IgD-negative memory B cell (primary cell): Measurements from ENCODE around the gene XCL1. TPM values are rescaled to one million over a fixed set of nuclear protein-coding genes. Genes with fewer than 3 reads are reported as not detected.

Source experiments
- H3K27ac Mint-ChIP-seq, 3 donors: one replicate each; pipeline ENCODE4 v1.8.0; 2020 to 2022; ENCODE audit warnings: mild to moderate bottlenecking in 3 of 3, mixed read lengths in 3 of 3, moderate library complexity in 1 of 3
- H3K27me3 Mint-ChIP-seq: one replicate; pipeline ENCODE4 v1.8.0; 2021; ENCODE audit warnings: mixed read lengths
- H3K36me3 Mint-ChIP-seq: one replicate; pipeline ENCODE4 v1.8.0; 2020; ENCODE audit warnings: mild to moderate bottlenecking, mixed read lengths
- H3K4me1 Mint-ChIP-seq, 3 donors: one replicate each; pipeline ENCODE4 v1.8.0; 2020 to 2022; ENCODE audit warnings: mixed read lengths in 3 of 3, mild to moderate bottlenecking in 1 of 3
- H3K4me3 Mint-ChIP-seq, 4 donors: one replicate each; pipeline ENCODE4 v1.8.0; 2020 to 2022; ENCODE audit warnings: mild to moderate bottlenecking in 4 of 4, mixed read lengths in 4 of 4, moderate library complexity in 3 of 4
- H3K9me3 Mint-ChIP-seq, 3 donors: one replicate each; pipeline ENCODE4 v1.8.0; 2020 to 2021; ENCODE audit warnings: mixed read lengths in 3 of 3, mild to moderate bottlenecking in 1 of 3
- polyA plus RNA-seq: library from polyadenylated mRNA; unstranded; fragments of 300-500 nt; fragmentation: Illumina TruSeq; gene quantifications from one replicate; pipeline ENCODE4 v1.2.3, GENCODE V29; 2021

Gene XCL1
- polyA plus RNA-seq, 1 donor from 2014 or later: 0.43 TPM

DNA sequence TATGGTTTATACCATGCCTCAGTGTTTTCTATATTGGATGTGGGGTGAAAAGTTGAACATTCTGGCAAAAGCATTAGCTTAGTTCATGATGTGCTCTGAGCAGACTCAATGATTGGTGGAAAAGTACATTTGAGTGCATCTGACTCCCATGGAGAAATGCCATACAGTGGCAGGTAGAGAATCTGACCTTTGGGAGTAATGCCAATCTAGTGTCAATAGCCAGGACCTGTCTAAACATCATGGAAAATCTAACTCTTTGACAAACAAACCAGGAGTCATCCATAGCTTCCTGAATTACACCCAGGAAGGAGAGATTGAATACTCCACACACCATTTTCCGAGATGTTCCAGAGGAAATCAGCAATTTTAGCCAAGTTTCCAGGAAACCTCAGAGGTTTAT is 51.0 kb downstream of the XCL1 start:
- Mint-ChIP-seq H3K4me3 (no peak overlapping the region), H3K36me3 (no peaks in the 10 kb centered on the region), H3K4me1 (no peaks in the 10 kb centered on the region), H3K27me3 (peaks cover 5% of the 10 kb centered on the region), H3K27ac (no peak overlapping the region), H3K9me3 (peaks cover 0 to 2% (median 0%) of the 10 kb centered on the region in 3 donors)

- no peak overlapping the region for H3K27ac Mint-ChIP-seq
- H3K4me3 Mint-ChIP-seq: no peak overlapping the region
- peaks cover 3% of the 10 kb centered on the region for H3K27me3 Mint-ChIP-seq
- H3K9me3 Mint-ChIP-seq: peaks cover 0 to 2% (median 0%) of the 10 kb centered on the region in 3 donors
- H3K4me1 Mint-ChIP-seq: no peaks in the 10 kb centered on the region
- no peaks in the 10 kb centered on the region for H3K36me3 Mint-ChIP-seq
Observed at GRCh38 chr1:168628807-168629206, 52.4 kb downstream of the XCL1 start.

- Mint-ChIP-seq H3K4me1 (no peaks in the 10 kb centered on the region), H3K36me3 (peaks cover under 1% of the 10 kb centered on the region), H3K27ac (no peak overlapping the region), H3K4me3 (no peak overlapping the region), H3K27me3 (peaks cover 3% of the 10 kb centered on the region), H3K9me3 (peaks cover 0 to 2% (median 0%) of the 10 kb centered on the region in 3 donors)
Observed at GRCh38 chr1:168629466-168629865, 53.1 kb downstream of the XCL1 start.

Other genes with a start within 250 kb of the XCL1 start
- 2.5 TPM for gene XCL2, start 32.6 kb upstream of the XCL1 start, polyA plus RNA-seq
- gene DPT, start 152.6 kb downstream of the XCL1 start, polyA plus RNA-seq: not detected